ENCODE measurements around the gene GBE1. TPM values are rescaled to one million over a fixed set of nuclear protein-coding genes. Genes with fewer than 3 reads are reported as not detected.

The GBE1 gene
- total RNA-seq, 1 donor from 2014 or later, result 14.7 TPM

DNA sequence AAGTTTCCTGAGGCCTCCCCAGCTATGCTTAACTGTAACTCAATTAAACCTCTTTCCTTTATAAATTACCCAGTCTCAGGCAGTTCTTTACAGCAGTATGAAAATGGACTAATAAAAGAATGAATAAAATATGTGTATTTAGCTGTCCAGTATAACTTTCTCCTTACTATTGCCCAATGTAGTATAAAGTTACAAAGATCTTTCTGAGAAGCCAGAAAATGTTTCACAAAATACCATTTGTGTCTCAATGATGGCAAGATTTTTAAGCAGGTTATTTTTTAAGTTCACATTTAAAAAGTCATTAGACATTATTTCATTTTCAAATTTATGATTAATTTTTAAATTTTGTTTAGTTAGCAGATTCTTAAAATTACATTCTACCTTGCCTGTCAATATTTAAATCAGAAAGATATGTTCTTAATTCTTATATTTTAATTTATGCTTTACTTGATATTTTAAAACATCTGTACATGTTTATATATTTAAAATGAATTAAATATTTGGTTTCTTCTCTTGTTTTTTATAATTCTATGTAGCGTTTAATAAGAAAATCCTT, 189.2 kb downstream of the GBE1 start:
- no peaks in the 10 kb centered on the region for H3K27me3 Mint-ChIP-seq
- TF ChIP-seq, protein P1, sequence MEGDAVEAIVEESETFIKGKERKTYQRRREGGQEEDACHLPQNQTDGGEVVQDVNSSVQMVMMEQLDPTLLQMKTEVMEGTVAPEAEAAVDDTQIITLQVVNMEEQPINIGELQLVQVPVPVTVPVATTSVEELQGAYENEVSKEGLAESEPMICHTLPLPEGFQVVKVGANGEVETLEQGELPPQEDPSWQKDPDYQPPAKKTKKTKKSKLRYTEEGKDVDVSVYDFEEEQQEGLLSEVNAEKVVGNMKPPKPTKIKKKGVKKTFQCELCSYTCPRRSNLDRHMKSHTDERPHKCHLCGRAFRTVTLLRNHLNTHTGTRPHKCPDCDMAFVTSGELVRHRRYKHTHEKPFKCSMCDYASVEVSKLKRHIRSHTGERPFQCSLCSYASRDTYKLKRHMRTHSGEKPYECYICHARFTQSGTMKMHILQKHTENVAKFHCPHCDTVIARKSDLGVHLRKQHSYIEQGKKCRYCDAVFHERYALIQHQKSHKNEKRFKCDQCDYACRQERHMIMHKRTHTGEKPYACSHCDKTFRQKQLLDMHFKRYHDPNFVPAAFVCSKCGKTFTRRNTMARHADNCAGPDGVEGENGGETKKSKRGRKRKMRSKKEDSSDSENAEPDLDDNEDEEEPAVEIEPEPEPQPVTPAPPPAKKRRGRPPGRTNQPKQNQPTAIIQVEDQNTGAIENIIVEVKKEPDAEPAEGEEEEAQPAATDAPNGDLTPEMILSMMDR (conservative IDR thresholded peaks at IDR 0.05), result no peak
- H3K36me3 Mint-ChIP-seq, result no peaks in the 10 kb centered on the region
- H3K4me3 Mint-ChIP-seq, result no peak overlapping the region
- H3K4me1 Mint-ChIP-seq (ENCODE audit: unreplicated experiment), result no peaks in the 10 kb centered on the region
- no peak overlapping the region for H3K27ac Mint-ChIP-seq
- no peak for DNase-seq (ENCODE audit: extremely low spot score, unreplicated experiment)
- H3K9me3 Mint-ChIP-seq, result no peaks in the 10 kb centered on the region

- H3K27ac Mint-ChIP-seq, result no peak overlapping the region
- no peaks in the 10 kb centered on the region for H3K36me3 Mint-ChIP-seq
- no peak for DNase-seq (ENCODE audit: extremely low spot score, unreplicated experiment)
- peaks cover 6% of the 10 kb centered on the region for H3K4me1 Mint-ChIP-seq (ENCODE audit: unreplicated experiment)
- TF ChIP-seq, protein P1 (conservative IDR thresholded peaks at IDR 0.05), result no peak
- H3K4me3 Mint-ChIP-seq, result no peak overlapping the region
- H3K27me3 Mint-ChIP-seq, result no peaks in the 10 kb centered on the region
- no peaks in the 10 kb centered on the region for H3K9me3 Mint-ChIP-seq
These were observed 193.1 kb downstream of the GBE1 start for GRCh38 chr3:81568378-81568777.

DNA sequence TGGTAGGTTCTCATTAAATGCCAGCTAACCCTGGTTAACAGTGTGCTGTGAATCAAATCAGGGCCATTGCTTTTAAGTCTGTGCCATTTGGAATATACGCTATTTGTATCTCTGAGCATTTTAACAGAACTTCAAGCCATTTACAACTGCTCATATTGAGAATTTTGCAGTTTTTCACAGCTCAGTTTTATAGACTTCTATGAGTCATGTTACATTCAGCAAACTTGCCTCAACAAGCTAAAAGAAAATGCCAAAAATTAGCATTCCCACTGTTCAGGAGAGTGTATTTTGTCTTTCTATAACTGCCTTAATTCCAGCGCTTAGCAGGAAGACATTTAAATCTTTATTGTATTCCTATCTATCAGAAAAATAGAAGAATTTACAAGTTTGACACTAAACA, 196.4 kb downstream of the GBE1 start:
- no peak overlapping the region for H3K4me3 Mint-ChIP-seq
- no peaks in the 10 kb centered on the region for H3K27me3 Mint-ChIP-seq
- H3K27ac Mint-ChIP-seq, result no peak overlapping the region
- peaks cover 6% of the 10 kb centered on the region for H3K4me1 Mint-ChIP-seq (ENCODE audit: unreplicated experiment)
- no peak for DNase-seq (ENCODE audit: extremely low spot score, unreplicated experiment)
- TF ChIP-seq, protein P1 (conservative IDR thresholded peaks at IDR 0.05), result no peak
- H3K9me3 Mint-ChIP-seq, result no peaks in the 10 kb centered on the region
- no peaks in the 10 kb centered on the region for H3K36me3 Mint-ChIP-seq

- Mint-ChIP-seq H3K36me3 (no peaks in the 10 kb centered on the region), H3K4me3 (no peak overlapping the region), H3K27me3 (no peaks in the 10 kb centered on the region), H3K9me3 (no peaks in the 10 kb centered on the region), H3K4me1 (ENCODE audit: unreplicated experiment) (peaks cover 6% of the 10 kb centered on the region), H3K27ac (no peak overlapping the region)
- no peak for DNase-seq (ENCODE audit: extremely low spot score, unreplicated experiment)
- TF ChIP-seq, protein P1 (conservative IDR thresholded peaks at IDR 0.05), result no peak
These were observed 203.3 kb downstream of the GBE1 start for GRCh38 chr3:81558106-81558505.

- Mint-ChIP-seq H3K27ac (no peak overlapping the region), H3K9me3 (peaks cover 11% of the 10 kb centered on the region), H3K4me1 (ENCODE audit: unreplicated experiment) (peaks cover 6% of the 10 kb centered on the region), H3K36me3 (no peaks in the 10 kb centered on the region), H3K27me3 (no peaks in the 10 kb centered on the region), H3K4me3 (no peak overlapping the region)
- no peak for DNase-seq (ENCODE audit: extremely low spot score, unreplicated experiment)
- TF ChIP-seq, protein P1 (conservative IDR thresholded peaks at IDR 0.05), result no peak
These were observed 206.6 kb downstream of the GBE1 start for GRCh38 chr3:81554801-81555200.

DNA sequence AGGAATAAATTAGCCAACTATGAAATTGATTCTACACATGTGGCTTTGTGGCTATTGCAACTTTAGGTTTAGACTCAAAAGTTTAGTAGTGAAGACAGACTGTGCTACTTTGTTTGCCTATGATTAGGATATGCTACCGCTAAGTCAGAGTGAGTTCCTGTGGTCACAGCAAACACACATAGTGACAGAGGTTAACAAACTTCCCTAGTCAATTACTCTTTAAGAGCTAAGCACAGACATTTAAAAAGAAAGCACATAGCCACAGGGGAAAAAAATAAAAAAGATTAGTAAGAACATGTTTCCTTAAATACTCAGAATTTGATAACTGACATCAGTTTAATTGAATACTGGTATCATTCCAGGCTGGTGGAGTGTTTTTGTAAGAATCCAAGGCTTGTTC, 207.1 kb downstream of the GBE1 start:
- no peak overlapping the region for H3K27ac Mint-ChIP-seq

More for the DNA sequence above, 207.1 kb downstream of the GBE1 start:
- Mint-ChIP-seq H3K27me3 (no peaks in the 10 kb centered on the region), H3K9me3 (peaks cover 11% of the 10 kb centered on the region), H3K4me1 (ENCODE audit: unreplicated experiment) (peaks cover 6% of the 10 kb centered on the region), H3K4me3 (no peak overlapping the region), H3K36me3 (no peaks in the 10 kb centered on the region)
- no peak for DNase-seq (ENCODE audit: extremely low spot score, unreplicated experiment)
- TF ChIP-seq, protein P1 (conservative IDR thresholded peaks at IDR 0.05), result no peak
